Omental fat pad (tissue), 4 donors: ENCODE measurements around the gene IFI44L. TPM values are rescaled to one million over a fixed set of nuclear protein-coding genes. Genes with fewer than 3 reads are reported as not detected.

Source experiments
- ATAC-seq: fragments of 150-250 bp; one replicate; pipeline ENCODE4 v1.9.1; 2016; ENCODE audit warnings: mild to moderate bottlenecking, moderate library complexity; ENCODE audit not compliant: low FRiP score
- DNase-seq: peaks from one replicate; pipeline ENCODE4 v3.0.0-alpha.2; 2019; ENCODE audit warnings: low spot score
- total RNA-seq, 4 donors: library from RNA; depleted of rRNA; stranded (reverse); fragments of >200 nt; gene quantifications; one replicate each; pipeline ENCODE4 v1.1.0, GENCODE V29; 2016
- TF ChIP-seq, protein P1 (sequence below), 3 donors: fragments of 450-650 bp; IDR thresholded peaks; one replicate each; pipeline ENCODE4 v1.5.1; 2016 to 2017; ENCODE audit warnings: antibody characterized with exemption in 3 of 3, mild to moderate bottlenecking in 3 of 3, moderate library complexity in 2 of 3

The IFI44L gene
- total RNA-seq, 4 donors from 2014 or later, result 5.5 to 80.7 (median 11.2) TPM

DNA sequence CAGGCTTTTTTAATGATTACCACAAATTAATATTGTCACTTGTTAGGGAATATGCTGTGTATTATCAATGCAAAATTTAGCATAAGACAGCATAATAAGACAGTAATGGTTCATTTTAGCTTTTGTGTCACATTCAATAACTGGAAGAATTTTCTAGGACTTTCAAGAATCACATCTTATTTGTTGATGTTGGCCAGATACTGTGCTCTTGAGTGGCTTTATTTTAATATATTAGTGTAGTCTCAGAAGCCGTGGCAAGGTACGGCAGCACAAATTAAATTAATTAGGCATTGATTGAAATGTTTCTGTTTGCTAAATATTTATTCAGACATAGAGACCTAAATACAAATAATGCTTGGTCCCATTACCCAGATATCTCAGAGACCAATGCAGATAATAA is 10.4 kb downstream of the IFI44L start:
- TF ChIP-seq, protein P1, sequence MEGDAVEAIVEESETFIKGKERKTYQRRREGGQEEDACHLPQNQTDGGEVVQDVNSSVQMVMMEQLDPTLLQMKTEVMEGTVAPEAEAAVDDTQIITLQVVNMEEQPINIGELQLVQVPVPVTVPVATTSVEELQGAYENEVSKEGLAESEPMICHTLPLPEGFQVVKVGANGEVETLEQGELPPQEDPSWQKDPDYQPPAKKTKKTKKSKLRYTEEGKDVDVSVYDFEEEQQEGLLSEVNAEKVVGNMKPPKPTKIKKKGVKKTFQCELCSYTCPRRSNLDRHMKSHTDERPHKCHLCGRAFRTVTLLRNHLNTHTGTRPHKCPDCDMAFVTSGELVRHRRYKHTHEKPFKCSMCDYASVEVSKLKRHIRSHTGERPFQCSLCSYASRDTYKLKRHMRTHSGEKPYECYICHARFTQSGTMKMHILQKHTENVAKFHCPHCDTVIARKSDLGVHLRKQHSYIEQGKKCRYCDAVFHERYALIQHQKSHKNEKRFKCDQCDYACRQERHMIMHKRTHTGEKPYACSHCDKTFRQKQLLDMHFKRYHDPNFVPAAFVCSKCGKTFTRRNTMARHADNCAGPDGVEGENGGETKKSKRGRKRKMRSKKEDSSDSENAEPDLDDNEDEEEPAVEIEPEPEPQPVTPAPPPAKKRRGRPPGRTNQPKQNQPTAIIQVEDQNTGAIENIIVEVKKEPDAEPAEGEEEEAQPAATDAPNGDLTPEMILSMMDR (IDR thresholded peaks at IDR 0.05), result no peak
- no peak for DNase-seq
- no peak for ATAC-seq

DNA sequence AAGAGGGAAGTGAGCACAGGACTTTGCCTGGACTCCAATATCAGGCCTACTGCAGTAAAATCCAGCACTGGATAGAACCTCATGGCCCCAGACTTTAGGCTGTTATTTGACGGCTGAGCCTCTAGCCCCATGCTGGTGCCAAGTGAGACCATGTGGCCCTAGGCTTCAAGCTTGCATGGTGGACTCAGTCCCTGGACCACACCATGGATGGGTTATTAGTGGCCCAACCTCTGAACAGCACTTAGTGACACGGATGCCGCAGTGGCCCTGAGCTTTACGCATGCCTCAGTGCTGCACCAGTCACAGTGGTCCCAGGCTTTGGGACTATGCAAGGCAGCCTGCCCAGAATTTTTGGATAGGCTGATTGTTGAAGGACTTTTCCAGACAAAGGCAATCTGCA is 13.0 kb downstream of the IFI44L start:
- no peak for ATAC-seq
- TF ChIP-seq, protein P1 (IDR thresholded peaks at IDR 0.05), result no peak
- no peak for DNase-seq

DNA sequence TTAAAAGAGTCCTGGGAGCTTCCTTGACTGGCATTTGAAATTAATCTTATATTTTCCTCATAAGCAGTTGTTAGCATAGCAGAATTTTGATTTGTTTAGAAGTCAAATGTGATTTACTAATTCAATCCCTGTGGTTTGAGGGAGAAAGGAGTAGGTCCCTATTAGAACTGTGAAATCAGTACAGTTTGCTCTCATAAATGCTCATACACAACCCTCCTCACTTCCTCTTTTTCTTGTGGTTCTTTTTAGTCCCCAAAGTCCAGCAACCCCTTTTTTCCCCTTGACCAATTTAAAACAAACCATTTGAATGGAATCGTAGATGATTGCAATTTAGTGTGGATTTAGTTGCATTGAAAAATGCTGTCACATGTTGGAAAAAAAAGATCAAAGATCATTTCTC is 20.2 kb downstream of the IFI44L start:
- no peak for ATAC-seq
- DNase-seq, result no peak
- TF ChIP-seq, protein P1 (IDR thresholded peaks at IDR 0.05), result no peak

DNA sequence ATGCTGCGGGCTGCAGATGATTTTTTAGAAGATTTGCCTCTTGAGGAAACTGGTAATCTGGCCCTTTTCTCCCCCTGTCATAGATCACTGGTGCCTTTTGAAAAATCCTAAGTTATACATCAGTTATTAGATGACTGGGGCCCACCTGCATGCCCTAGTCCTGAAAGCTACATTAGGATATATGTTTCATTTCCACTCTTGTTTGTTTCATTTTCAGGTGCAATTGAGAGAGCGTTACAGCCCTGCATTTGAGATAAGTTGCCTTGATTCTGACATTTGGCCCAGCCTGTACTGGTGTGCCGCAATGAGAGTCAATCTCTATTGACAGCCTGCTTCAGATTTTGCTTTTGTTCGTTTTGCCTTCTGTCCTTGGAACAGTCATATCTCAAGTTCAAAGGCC is 21.3 kb downstream of the IFI44L start:
- DNase-seq, result no peak
- ATAC-seq, result no peak
- TF ChIP-seq, protein P1 (IDR thresholded peaks at IDR 0.05), result no peak

DNA sequence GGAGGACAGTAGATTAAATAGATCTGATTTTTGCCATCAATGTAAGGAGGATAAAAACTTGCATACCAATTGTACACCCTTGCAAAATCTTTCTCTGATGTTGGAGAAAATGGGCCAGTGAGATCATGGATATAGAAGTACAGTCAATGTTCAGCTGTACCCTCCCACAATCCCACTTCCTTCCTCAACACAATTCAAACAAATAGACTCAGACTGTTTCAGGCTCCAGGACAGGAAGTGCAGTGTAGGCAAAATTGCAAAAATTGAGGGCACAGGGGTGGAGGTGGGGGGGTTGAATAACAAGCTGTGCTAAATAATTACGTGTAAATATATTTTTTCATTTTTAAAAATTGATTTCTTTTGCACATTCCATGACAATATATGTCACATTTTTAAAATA is 25.5 kb downstream of the IFI44L start:
- ATAC-seq, result no peak
- no peak for DNase-seq

DNA sequence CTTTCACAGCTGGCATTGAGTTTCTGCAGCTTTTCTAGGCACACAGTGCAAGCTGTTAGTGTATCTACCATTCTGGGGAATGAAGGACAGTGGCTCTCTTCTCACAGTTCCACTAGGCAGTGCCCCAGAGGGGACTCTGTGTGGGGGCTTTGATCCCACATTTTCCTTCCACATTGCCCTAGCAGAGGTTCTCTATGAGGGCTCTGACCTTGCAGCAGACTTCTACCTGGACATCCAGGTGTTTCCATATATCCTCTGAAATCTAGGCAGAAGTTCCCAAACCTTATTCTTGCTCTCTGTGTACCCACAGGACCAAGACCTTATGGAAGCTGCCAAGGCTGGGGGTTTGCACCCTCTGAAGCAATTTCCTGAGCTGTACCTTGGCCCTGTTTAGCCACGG is 27.0 kb downstream of the IFI44L start:
- TF ChIP-seq, protein P1 (IDR thresholded peaks at IDR 0.05), result no peak
- no peak for DNase-seq
- ATAC-seq, result no peak

More for the DNA sequence above, 25.5 kb downstream of the IFI44L start:
- TF ChIP-seq, protein P1 (IDR thresholded peaks at IDR 0.05), result no peak

DNA sequence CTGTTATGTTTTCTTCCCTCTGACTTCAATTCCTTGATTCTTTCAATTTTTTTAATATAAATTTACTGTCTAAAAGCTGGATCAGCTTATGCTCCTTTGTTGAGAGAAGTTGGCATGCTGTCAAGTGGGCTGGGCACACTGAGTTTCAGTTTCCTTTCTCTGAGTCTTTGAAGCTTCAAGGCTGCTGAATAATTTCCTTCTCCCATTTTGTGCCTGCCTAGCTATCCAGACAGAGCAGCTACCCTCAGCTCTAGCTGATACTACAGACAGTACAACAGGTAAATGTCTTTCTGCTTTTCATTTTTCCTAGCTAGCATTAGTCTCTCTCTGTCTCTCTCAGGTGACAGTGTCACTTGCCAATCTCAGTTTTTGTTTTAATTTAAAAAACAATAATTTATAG is 29.4 kb downstream of the IFI44L start, which contains the start of gene IFI44:
Gene IFI44, plus strand, starts transcription at position 204 of the 400 bp plus-strand sequence. CDS start 365 bp downstream, outside the sequence.
- TF ChIP-seq, protein P1 (IDR thresholded peaks at IDR 0.05), result no peak
- ATAC-seq, result peak; percentile 92
- peak; percentile 77 for DNase-seq
